Measurements from ENCODE around the gene MARK2. TPM values are rescaled to one million over a fixed set of nuclear protein-coding genes. Genes with fewer than 3 reads are reported as not detected.

Gene MARK2
- total RNA-seq, 1 donor = 14.8 TPM

DNA sequence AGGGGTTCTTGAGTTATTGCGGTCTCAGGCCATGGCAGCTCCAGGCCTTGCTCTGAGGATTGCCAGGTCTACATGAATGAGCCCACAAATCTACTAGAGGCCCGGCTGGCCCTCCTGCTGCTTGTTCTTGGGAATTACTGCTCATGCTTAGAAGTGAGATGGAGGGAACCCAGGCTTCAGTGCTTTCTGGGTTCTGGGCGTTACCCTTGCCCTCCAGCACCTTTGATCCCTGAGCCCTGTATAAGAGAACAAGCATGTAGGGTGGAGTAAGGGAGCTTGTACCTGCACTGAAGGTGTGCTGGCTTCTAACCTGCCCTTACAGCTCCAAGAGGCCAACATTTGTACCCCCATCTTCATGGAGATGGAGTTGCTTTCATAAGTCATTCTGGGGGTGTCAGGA, 103.9 kb downstream of the MARK2 start:
- no peak overlapping the region for H3K27ac ChIP-seq (ENCODE audit: low read depth, low read length)
- no peaks in the 10 kb centered on the region for H3K9me3 ChIP-seq (ENCODE audit: low read depth, low read length)
- peaks cover 24% of the 10 kb centered on the region for H3K4me1 ChIP-seq (ENCODE audit: insufficient read depth, low read length)
- H3K79me2 ChIP-seq (ENCODE audit: insufficient read depth, low read length) = peaks cover 52% of the 10 kb centered on the region
- no peak for TF ChIP-seq CTCF (IDR thresholded peaks at IDR 0.05; ENCODE audit: extremely low read depth, low read depth, low read length)
- peak; percentile 63 for DNase-seq (ENCODE audit: insufficient read length, low spot score, missing footprints)
- peaks cover 3% of the 10 kb centered on the region for H4K20me1 ChIP-seq (ENCODE audit: insufficient read depth, low read length)
- no peaks in the 10 kb centered on the region for H3K27me3 ChIP-seq (ENCODE audit: insufficient read depth, low read length)
- no peak overlapping the region for H3K4me3 ChIP-seq (ENCODE audit: insufficient read depth, low read length)
- peaks cover 11% of the 10 kb centered on the region for H3K36me3 ChIP-seq (ENCODE audit: insufficient read depth, low read length)
- H2AFZ ChIP-seq (ENCODE audit: low read length) = no peak overlapping the region
- no peak overlapping the region for H3K4me2 ChIP-seq (ENCODE audit: insufficient read depth, low read length)

DNA sequence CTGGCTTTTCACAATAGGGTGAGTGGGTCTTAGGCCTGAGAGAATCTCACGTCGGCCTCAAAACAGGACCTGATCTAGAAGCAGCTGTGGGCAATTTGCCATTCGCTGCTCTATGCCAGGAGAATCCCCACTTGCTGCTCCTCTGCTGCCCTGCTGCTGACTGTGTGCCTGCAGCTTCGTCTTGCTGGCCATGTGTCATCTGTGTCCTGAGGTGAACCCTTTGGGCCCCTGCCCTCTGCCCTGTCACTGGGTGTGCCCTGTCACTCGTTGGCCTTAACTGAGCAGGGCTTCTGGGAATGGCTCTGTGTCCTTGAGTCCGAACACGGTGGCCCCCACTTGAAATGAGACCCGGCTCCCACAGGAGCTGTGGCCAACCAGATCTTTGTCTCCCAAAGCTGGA, 106.1 kb downstream of the MARK2 start:
- TF ChIP-seq CTCF (IDR thresholded peaks at IDR 0.05; ENCODE audit: extremely low read depth, low read depth, low read length) = no peak
- no peaks in the 10 kb centered on the region for H3K27me3 ChIP-seq (ENCODE audit: insufficient read depth, low read length)
- H3K36me3 ChIP-seq (ENCODE audit: insufficient read depth, low read length) = peaks cover 13% of the 10 kb centered on the region
- peak overlapping the region; percentile 47 for H3K27ac ChIP-seq (ENCODE audit: low read depth, low read length)
- H3K4me2 ChIP-seq (ENCODE audit: insufficient read depth, low read length) = peak overlapping the region; percentile 68
- DNase-seq (ENCODE audit: insufficient read length, low spot score, missing footprints) = peak; percentile 80
- H3K9me3 ChIP-seq (ENCODE audit: low read depth, low read length) = no peaks in the 10 kb centered on the region
- peaks cover 3% of the 10 kb centered on the region for H4K20me1 ChIP-seq (ENCODE audit: insufficient read depth, low read length)
- no peak overlapping the region for H3K4me3 ChIP-seq (ENCODE audit: insufficient read depth, low read length)
- peak overlapping the region; percentile 56 for H2AFZ ChIP-seq (ENCODE audit: low read length)
- peaks cover 44% of the 10 kb centered on the region for H3K79me2 ChIP-seq (ENCODE audit: insufficient read depth, low read length)
- peaks cover 11% of the 10 kb centered on the region for H3K4me1 ChIP-seq (ENCODE audit: insufficient read depth, low read length)

GRCh38 chr11:63945477-63946163, 106.7 kb downstream of the MARK2 start:
- peaks cover 38% of the 10 kb centered on the region for H3K79me2 ChIP-seq (ENCODE audit: insufficient read depth, low read length)
- peaks cover 3% of the 10 kb centered on the region for H4K20me1 ChIP-seq (ENCODE audit: insufficient read depth, low read length)
- H3K4me3 ChIP-seq (ENCODE audit: insufficient read depth, low read length) = peak overlapping the region; percentile 55
- H3K4me2 ChIP-seq (ENCODE audit: insufficient read depth, low read length) = peak overlapping the region; percentile 68
- H3K27me3 ChIP-seq (ENCODE audit: insufficient read depth, low read length) = no peaks in the 10 kb centered on the region
- H2AFZ ChIP-seq (ENCODE audit: low read length) = peak overlapping the region; percentile 56
- peak; percentile 91 for DNase-seq (ENCODE audit: insufficient read length, low spot score, missing footprints)
- peak overlapping the region; percentile 47 for H3K27ac ChIP-seq (ENCODE audit: low read depth, low read length)
- H3K36me3 ChIP-seq (ENCODE audit: insufficient read depth, low read length) = peaks cover 17% of the 10 kb centered on the region
- peaks cover 11% of the 10 kb centered on the region for H3K4me1 ChIP-seq (ENCODE audit: insufficient read depth, low read length)
- no peaks in the 10 kb centered on the region for H3K9me3 ChIP-seq (ENCODE audit: low read depth, low read length)
- TF ChIP-seq CTCF (IDR thresholded peaks at IDR 0.05; ENCODE audit: extremely low read depth, low read depth, low read length) = peak; percentile 78

GRCh38 chr11:63951779-63952536, 113.0 kb downstream of the MARK2 start:
- Histone ChIP-seq H4K20me1 (ENCODE audit: insufficient read depth, low read length) (peaks cover 2% of the 10 kb centered on the region), H3K36me3 (ENCODE audit: insufficient read depth, low read length) (peaks cover 41% of the 10 kb centered on the region), H3K4me3 (ENCODE audit: insufficient read depth, low read length) (no peak overlapping the region), H3K27me3 (ENCODE audit: insufficient read depth, low read length) (no peaks in the 10 kb centered on the region), H3K4me1 (ENCODE audit: insufficient read depth, low read length) (peaks cover 6% of the 10 kb centered on the region), H3K9me3 (ENCODE audit: low read depth, low read length) (no peaks in the 10 kb centered on the region), H3K4me2 (ENCODE audit: insufficient read depth, low read length) (no peak overlapping the region), H3K27ac (ENCODE audit: low read depth, low read length) (no peak overlapping the region), H3K79me2 (ENCODE audit: insufficient read depth, low read length) (no peaks in the 10 kb centered on the region), H2AFZ (ENCODE audit: low read length) (no peak overlapping the region)
- no peak for TF ChIP-seq CTCF (IDR thresholded peaks at IDR 0.05; ENCODE audit: extremely low read depth, low read depth, low read length)
- DNase-seq (ENCODE audit: insufficient read length, low spot score, missing footprints) = peak; percentile 43
